Retinal pigment epithelial cell (primary cell): ENCODE measurements around the gene PLCD3.
"Not testable (repeated sequence)": the region's sequence is repeated elsewhere in the genome, so short reads cannot be mapped to it uniquely, and the experiment has no call there.

Experiments used
- DNase-seq: peaks from one replicate; pipeline ENCODE4 v3.0.0-alpha.2; 2010; ENCODE audit warnings: low read depth
- H3K4me3 ChIP-seq: 2 replicates; pipeline ENCODE4 v1.5.1; 2011; ENCODE audit warnings: mild to moderate bottlenecking, low read length, control low read depth, moderate library complexity
- TF ChIP-seq, protein P1 (sequence below): conservative IDR thresholded peaks from 2 replicates; pipeline ENCODE4 v1.5.1; 2011; ENCODE audit warnings: low read depth, low read length, control low read depth, inconsistent platforms

The PLCD3 gene

DNA sequence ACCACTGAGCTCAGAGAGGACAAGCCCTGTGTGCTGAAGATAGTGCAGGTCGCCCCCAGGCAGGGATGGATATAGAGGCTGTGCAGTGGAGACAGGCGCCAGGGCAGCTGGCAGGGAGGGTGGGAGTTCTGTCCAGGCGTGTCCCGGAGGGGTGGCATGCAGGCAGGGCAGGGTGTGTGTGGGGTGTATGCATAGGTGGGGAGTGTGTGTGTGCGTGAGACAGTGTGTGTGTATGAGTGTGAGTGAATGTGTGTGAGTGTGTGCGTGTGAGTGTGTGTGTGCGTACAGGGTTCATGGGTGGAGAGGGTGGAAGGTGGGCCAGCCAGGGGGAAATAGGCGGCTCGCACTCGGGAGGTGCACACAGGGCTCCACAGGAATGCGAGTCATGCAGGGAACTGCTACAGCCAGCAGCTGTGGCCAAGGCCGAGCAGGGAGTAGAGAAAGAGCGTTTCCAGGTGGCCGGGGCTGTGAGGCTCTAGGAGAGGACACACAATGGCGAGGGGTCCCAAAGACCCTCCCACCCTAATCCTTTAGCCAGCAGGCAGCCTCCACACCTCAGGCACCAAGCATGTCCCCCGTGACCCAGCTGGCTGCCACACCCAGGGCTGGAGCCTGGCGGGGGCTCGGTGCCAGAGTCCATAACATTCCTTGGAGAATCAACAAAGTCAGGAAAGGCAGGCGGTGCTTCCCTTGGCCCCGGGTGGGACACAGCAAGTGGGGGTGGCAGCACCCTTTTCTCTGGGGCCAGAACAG, 4.6 kb downstream of the PLCD3 start:
- no peak overlapping the region for H3K4me3 ChIP-seq
- peak; percentile 50 for DNase-seq
- TF ChIP-seq, protein P1, sequence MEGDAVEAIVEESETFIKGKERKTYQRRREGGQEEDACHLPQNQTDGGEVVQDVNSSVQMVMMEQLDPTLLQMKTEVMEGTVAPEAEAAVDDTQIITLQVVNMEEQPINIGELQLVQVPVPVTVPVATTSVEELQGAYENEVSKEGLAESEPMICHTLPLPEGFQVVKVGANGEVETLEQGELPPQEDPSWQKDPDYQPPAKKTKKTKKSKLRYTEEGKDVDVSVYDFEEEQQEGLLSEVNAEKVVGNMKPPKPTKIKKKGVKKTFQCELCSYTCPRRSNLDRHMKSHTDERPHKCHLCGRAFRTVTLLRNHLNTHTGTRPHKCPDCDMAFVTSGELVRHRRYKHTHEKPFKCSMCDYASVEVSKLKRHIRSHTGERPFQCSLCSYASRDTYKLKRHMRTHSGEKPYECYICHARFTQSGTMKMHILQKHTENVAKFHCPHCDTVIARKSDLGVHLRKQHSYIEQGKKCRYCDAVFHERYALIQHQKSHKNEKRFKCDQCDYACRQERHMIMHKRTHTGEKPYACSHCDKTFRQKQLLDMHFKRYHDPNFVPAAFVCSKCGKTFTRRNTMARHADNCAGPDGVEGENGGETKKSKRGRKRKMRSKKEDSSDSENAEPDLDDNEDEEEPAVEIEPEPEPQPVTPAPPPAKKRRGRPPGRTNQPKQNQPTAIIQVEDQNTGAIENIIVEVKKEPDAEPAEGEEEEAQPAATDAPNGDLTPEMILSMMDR: no peak

DNA sequence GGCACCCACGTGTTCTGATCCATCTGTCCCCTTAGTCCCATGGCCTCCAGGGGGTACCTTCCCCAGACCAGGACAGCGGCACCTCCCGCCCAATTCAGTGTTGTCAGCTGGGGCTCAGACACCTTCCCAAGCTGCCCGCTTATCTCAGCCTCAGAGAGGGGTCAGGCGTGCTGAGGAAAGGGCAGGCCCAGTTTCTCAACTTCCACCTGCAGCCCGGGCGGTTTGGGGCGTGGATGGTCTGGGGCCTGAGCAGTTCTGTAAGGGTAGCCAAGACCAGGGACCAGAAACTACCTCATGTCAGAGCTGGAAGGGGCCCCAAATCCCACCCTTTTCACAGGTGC, 5.1 kb downstream of the PLCD3 start:
- DNase-seq: no peak
- no peak overlapping the region for H3K4me3 ChIP-seq
- TF ChIP-seq, protein P1: no peak

DNA sequence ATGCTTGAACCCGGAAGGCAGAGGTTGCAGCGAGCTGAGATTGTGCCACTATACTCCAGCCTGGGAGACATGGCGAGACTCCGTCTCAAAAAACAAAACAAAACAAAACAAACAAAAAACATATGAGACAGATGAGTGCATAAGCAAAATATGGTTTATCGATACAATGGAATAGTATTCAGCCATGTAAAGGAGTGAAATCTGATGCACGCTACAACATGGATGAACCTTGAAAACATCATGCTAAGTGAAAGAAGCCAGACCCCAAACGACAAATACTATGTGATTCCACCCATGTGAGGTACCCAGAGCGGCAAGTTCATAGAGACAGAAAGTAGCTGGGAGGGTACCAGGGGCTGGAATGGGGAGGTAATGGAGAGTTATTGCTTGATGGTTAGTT, 6.8 kb downstream of the PLCD3 start:
- DNase-seq: no peak
- TF ChIP-seq, protein P1: no peak
- H3K4me3 ChIP-seq: no peak overlapping the region

DNA sequence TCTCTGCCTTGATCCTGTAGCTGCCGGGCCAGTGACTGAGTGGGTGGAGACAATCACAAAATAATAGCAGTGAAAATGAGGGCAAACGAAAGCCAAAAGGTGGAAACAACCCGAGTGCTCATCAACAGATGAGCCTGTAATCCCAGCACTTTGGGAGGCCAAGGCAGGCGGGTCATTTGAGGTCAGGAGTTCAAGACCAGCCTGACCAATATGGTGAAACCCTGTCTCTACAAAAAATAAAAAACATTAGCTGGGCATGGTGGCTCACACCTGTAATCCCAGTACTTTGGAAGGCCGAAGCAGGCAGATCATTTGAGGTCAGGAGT, 7.6 kb downstream of the PLCD3 start:
- H3K4me3 ChIP-seq, DNase-seq: not testable (repeated sequence)

DNA sequence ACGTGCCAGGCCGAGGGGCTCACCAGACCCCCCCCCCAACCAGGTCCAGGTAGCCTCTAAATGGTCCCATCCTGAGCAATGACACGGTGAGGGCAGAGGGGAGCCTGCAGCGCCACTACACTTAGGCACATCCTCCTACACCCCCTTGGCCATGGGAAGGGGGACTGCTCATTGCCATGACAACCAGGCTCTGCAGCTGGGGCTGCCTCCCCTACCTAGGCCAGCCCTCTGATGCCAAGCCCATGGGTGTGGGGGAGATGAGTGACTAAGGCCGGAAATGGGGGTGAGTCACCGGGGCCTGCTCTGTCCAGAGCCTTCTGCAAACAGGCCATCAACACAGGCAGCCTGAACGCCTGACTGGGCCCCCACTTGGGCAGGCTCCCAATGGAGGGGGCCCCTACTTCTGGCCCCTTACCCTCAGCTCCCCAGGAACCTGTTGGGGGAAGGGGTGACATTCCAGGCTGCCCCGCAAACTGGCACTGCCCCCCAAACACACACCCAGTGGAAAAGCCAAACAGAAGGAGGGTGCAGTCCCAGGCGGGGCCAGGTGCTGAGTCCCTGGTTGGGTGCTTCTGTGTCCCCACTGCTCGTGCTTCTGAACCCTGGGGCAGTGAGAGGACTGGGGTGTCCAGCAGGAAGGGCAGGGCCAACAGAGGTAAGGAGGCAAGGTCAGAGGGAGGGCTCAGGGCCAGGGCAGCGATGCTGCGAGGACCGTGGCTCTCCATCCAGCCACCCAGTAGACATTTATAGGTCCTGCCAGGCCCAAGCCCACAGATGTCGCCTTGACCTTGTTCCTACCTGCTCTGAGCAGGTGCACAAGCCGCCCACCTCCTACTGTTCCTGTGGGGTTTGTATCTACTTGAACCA, 8.2 kb downstream of the PLCD3 start:
- H3K4me3 ChIP-seq: no peak overlapping the region
- TF ChIP-seq, protein P1: no peak
- DNase-seq: peak; percentile 69

DNA sequence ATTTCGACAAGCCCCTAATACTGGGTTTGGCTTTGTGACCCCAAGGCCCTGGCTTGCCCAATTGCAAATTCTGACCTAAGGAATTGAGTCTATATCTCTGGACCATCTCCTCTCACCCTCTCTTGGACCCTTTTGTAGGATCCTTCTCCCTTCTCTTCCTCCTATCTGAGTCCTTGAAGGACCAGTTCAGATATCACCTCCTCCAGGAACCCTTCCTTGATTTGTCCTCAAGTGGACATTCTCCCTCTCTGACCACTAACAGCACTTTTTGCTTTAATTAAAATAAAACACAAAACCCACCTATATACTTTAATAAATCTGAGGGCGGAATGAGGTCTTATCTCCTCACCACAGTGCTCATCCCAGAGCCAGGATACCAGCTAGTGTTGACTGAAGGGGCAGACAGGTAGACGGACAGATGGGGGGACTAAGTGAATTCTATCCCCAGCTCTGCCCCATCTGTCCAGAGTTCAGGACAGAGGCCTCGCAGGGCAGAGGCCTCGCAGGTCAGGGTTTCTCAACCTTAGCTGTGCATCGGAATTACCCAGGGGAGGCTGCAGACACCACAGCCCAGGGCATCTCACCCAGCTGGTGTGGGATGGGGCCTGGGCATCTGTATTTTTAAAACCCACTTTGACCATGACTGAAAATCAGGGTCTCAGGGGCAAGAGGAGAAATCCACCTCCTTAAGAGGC, 9.1 kb downstream of the PLCD3 start:
- DNase-seq: no peak
- TF ChIP-seq, protein P1: no peak
- no peak overlapping the region for H3K4me3 ChIP-seq

DNA sequence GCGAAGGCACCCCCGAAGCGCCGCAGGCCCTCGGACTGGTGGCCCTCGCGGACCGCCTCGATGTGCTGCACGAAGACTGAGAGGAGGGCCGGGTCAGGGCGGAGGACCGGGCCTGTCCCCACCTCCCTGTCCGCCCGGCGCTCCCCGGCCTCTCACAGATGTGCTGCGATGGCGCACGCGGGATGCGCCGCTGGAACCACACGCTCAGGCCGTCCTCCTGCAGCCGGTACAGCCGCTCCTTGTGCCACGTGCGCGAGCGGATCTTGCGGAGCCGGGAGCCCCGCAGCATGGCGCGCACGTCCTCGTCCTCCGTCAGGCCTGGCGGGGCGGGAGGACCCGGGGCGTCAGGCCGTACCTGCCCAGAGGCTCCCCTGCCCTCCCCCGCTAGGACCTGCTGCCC, 11.3 kb downstream of the PLCD3 start:
- DNase-seq: no peak
- TF ChIP-seq, protein P1: no peak
- no peak overlapping the region for H3K4me3 ChIP-seq
